GM12875 (cell line): ENCODE results near the gene TMEM213.

ENCODE experiments used
- H3K4me3 ChIP-seq: one replicate; pipeline ENCODE4 v1.5.1; 2011; ENCODE audit warnings: low read depth, low read length, control low read depth
- TF ChIP-seq, protein P1 (sequence below): IDR thresholded peaks from 2 replicates; pipeline ENCODE4 v1.5.1; 2011; ENCODE audit warnings: low read depth, mild to moderate bottlenecking, control low read depth, inconsistent platforms, low read length, moderate library complexity, borderline replicate concordance; ENCODE audit not compliant: insufficient read depth

TMEM213 gene

DNA sequence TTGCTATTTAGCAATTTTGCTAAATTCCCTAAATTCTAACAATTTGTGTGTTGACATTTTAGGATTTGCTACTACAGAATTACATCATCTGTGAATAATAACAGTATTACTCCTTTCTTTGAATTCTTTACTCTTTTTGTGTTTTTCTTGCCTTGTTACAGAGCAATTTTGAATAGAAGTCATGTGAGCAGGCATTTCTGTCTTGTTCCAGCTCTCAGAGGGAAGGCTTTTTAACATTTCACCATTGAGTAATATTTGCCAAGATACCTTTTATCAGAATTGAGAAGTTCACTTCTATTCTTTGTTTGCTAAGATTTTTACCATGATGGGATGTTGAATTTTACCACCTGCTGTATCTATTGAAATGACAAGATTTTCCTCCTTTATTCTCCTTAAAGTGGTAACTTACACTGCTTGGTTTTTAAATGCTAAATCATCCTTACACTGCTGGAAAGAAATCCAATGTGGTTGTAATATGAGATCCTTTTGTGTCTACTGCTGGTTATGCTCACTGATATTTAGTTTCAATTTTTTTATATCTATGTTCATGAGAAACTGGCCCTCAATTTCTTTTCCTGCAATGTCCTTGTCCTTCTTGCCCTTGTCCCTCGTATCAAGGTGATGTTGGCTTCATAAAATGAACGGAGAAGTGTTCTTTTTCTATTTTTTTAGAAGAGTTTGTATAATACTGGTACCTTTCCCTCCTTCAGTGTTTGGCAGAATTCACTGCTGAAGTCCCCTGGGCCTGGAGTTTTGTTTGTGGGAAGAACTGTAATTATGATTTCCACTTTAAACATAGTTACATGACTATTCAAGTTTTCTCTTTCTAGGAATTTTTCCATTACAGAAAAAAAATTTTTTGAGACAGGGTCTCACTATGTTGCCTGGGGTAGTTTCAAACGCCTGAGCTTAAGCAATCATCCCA, 50.5 kb downstream of the TMEM213 start:
- TF ChIP-seq, protein P1, sequence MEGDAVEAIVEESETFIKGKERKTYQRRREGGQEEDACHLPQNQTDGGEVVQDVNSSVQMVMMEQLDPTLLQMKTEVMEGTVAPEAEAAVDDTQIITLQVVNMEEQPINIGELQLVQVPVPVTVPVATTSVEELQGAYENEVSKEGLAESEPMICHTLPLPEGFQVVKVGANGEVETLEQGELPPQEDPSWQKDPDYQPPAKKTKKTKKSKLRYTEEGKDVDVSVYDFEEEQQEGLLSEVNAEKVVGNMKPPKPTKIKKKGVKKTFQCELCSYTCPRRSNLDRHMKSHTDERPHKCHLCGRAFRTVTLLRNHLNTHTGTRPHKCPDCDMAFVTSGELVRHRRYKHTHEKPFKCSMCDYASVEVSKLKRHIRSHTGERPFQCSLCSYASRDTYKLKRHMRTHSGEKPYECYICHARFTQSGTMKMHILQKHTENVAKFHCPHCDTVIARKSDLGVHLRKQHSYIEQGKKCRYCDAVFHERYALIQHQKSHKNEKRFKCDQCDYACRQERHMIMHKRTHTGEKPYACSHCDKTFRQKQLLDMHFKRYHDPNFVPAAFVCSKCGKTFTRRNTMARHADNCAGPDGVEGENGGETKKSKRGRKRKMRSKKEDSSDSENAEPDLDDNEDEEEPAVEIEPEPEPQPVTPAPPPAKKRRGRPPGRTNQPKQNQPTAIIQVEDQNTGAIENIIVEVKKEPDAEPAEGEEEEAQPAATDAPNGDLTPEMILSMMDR, result no peak

GRCh38 chr7:138849701-138850100, 51.9 kb downstream of the TMEM213 start:
- TF ChIP-seq, protein P1, result no peak

More for the DNA sequence above, 50.5 kb downstream of the TMEM213 start:
- H3K4me3 ChIP-seq, result no peak overlapping the region

DNA sequence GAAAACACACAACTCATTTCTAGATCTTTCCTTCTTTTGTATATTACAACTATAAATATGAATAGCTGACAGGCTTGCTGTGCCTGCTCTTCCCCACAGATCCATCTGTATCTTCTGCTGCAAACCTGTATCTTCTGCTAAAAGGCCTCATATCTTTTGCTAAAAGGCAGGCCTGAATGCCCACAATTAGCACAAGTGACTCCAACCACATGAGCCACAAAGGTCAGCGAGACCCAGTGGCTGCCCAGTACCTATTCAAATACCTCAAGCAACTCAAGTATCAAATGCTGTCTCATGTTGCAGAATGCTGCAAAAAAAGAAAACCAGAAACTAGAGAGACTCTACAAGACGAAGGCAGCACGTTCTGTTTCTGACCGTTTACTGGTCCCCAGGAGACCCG, 54.7 kb downstream of the TMEM213 start:
- no peak overlapping the region for H3K4me3 ChIP-seq
- TF ChIP-seq, protein P1, result no peak

More at GRCh38 chr7:138849701-138850100, 51.9 kb downstream of the TMEM213 start:
- no peak overlapping the region for H3K4me3 ChIP-seq

- H3K4me3 ChIP-seq, result no peak overlapping the region
- TF ChIP-seq, protein P1, result no peak
Observed at GRCh38 chr7:138853448-138853847, 55.7 kb downstream of the TMEM213 start.

DNA sequence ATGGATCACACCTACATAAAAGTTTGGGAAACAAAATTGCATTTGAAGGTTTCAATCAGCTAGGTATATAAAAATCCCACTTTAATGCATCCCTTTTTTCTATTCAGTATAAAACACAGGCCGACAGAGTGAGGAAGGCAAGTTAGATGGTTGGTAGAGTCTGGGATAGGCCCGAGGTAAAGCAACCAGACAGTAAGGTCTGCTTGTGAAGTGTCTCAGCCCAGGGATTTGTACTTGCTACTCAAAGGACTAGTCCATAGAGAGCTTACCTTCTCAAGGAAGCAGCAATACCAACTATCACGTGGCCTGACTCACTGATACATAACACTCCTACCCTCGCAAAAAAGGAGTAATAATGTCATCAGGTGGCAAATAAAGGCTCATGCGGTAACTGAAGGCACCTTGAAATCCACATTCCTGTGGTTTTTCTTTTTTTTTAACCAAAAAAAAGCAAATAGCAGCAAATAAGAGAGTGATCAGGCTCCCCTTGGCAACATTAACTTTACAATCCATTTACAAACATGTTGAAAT, 56.4 kb downstream of the TMEM213 start:
- H3K4me3 ChIP-seq, result no peak overlapping the region
- TF ChIP-seq, protein P1, result no peak

DNA sequence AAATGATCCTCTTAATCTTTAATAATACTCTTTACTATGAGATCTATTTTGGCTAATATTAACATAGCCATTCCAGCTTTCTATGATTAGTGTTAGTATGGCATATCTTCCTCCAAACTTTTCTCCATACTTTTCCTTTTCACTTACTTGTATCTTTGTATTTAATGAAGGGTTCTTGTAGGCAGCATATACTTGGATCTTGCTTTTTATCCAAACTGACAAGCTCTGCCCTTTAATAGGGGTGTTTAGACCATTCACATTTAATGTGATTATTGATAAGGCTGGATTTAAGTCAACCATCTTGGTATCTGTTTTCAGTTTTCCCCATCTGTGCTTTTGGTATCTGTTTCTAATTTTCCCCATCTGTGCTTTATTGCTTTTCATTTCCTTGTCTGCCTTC, 59.9 kb downstream of the TMEM213 start:
- H3K4me3 ChIP-seq, result no peak overlapping the region
- TF ChIP-seq, protein P1, result no peak
